SK-N-SH (cell line): ENCODE results near the gene LRP1-AS. TPM values are rescaled to one million over a fixed set of nuclear protein-coding genes. Genes with fewer than 3 reads are reported as not detected.

Experiments used
- CTCF ChIA-PET: fragments of 300-600, 350-600 bp; formaldehyde crosslinking; extraction: SDS; loops from one replicate; lab custom pipeline; 2021; lab: Yijun Ruan, JAX
- POLR2A ChIA-PET: fragments of 350-600 bp; sonication (Branson Sonifier 250); formaldehyde crosslinking; extraction: SDS; loops from one replicate; lab custom pipeline; 2020; ENCODE audit warnings: antibody characterized with exemption, inconsistent platforms; lab: Yijun Ruan, JAX
- DNase-seq: peaks from one replicate; pipeline ENCODE4 v3.0.0; 2012
- H2AFZ ChIP-seq: fragments of 200-600 bp; sonication (generic); 2 replicates; pipeline ENCODE4 v1.8.1; 2016; ENCODE audit warnings: antibody characterized with exemption, mild to moderate bottlenecking, low read depth
- H3F3A ChIP-seq: fragments of 200-600 bp; sonication (generic); replicated peaks from 2 replicates; pipeline ENCODE3; 2016; ENCODE audit warnings: antibody characterized with exemption, mild to moderate bottlenecking; ENCODE audit not compliant: insufficient read depth
- H3K27ac ChIP-seq, 2 experiments: fragments of 200-500 bp in 1 of 2; fragments of 200-600 bp in 1 of 2; sonication (Bioruptor generic) in 1 of 2; sonication (generic), shearing (Covaris generic) in 1 of 2; 2 replicates each; pipeline versions ENCODE4 v1.5.1 to v1.6.1; 2014 to 2016; ENCODE audit warnings: low read depth in 2 of 2, inconsistent platforms in 1 of 2, low read length in 1 of 2, mild to moderate bottlenecking in 1 of 2, mixed read lengths in 1 of 2
- H3K27me3 ChIP-seq: fragments of 200-600 bp; sonication (generic), shearing (Covaris generic); 2 replicates; pipeline ENCODE4 v1.6.1; 2016; ENCODE audit warnings: mixed run types; ENCODE audit not compliant: insufficient read depth
- H3K36me3 ChIP-seq, 2 experiments: fragments of 200-500 bp in 1 of 2; fragments of 200-600 bp in 1 of 2; sonication (Bioruptor generic) in 1 of 2; sonication (generic) in 1 of 2; replicated peaks in 1 of 2; 2 replicates each; pipeline versions ENCODE3 to v1.5.1; 2014 to 2016; ENCODE audit warnings: low read length in 1 of 2, mild to moderate bottlenecking in 1 of 2; ENCODE audit not compliant: insufficient read depth in 2 of 2, control insufficient read depth in 1 of 2
- H3K4me1 ChIP-seq, 2 experiments: fragments of 200-500 bp in 1 of 2; fragments of 200-600 bp in 1 of 2; sonication (Bioruptor generic) in 1 of 2; sonication (generic), shearing (Covaris generic) in 1 of 2; 2 replicates each; pipeline versions ENCODE4 v1.5.1 to v1.6.1; 2014 to 2016; ENCODE audit warnings: low read depth in 1 of 2, low read length in 1 of 2, mixed run types in 1 of 2; ENCODE audit not compliant: insufficient read depth in 2 of 2, control insufficient read depth in 1 of 2
- H3K4me2 ChIP-seq: fragments of 200-600 bp; sonication (generic), shearing (Covaris generic); 2 replicates; pipeline ENCODE4 v1.6.1; 2017; ENCODE audit warnings: mixed run types
- H3K4me3 ChIP-seq, 2 experiments: fragments of 200-500 bp in 1 of 2; fragments of 200-600 bp in 1 of 2; sonication (Bioruptor generic) in 1 of 2; sonication (generic), shearing (Covaris generic) in 1 of 2; 2 replicates each; pipeline versions ENCODE4 v1.5.1 to v1.8.1; 2014 to 2016; ENCODE audit warnings: low read depth in 2 of 2, inconsistent platforms in 1 of 2, low read length in 1 of 2, mild to moderate bottlenecking in 1 of 2, mixed read lengths in 1 of 2, moderate library complexity in 1 of 2
- H3K79me2 ChIP-seq: fragments of 200-600 bp; sonication (generic); 2 replicates; pipeline ENCODE4 v1.8.1; 2017; ENCODE audit warnings: mild to moderate bottlenecking; ENCODE audit not compliant: insufficient read depth
- H3K9ac ChIP-seq: fragments of 200-600 bp; sonication (generic); 2 replicates; pipeline ENCODE4 v1.6.1; 2017; ENCODE audit warnings: mixed run types
- H3K9me2 ChIP-seq: fragments of 200-600 bp; sonication (generic); 2 replicates; pipeline ENCODE4 v1.6.1; 2017; ENCODE audit warnings: mixed run types
- H3K9me3 ChIP-seq: fragments of 200-600 bp; sonication (generic); 2 replicates; pipeline ENCODE4 v1.6.1; 2017; ENCODE audit warnings: mixed run types, mild to moderate bottlenecking, moderate library complexity
- H4K20me1 ChIP-seq: fragments of 200-600 bp; sonication (generic); 2 replicates; pipeline ENCODE4 v1.6.1; 2017; ENCODE audit warnings: mild to moderate bottlenecking, mixed run types; ENCODE audit not compliant: insufficient read depth
- CTCF ChIP-seq: fragments of 200-600 bp; sonication (generic); IDR thresholded peaks from 2 replicates; pipeline ENCODE4 v1.6.1; 2017; ENCODE audit warnings: antibody characterized with exemption, mild to moderate bottlenecking, moderate library complexity
- EP300 ChIP-seq, 2 experiments: IDR thresholded peaks; 2 replicates each; pipeline versions ENCODE4 v1.4.0 to v1.6.1; 2012; ENCODE audit warnings: borderline replicate concordance in 1 of 2, low read depth in 1 of 2, low read length in 1 of 2
- EZH2phosphoT487 ChIP-seq: fragments of 200-600 bp; sonication (generic); IDR thresholded peaks from 2 replicates; pipeline ENCODE4 v1.6.1; 2017; ENCODE audit warnings: low read depth, mixed run types, mild to moderate bottlenecking, antibody characterized with exemption, moderate library complexity, borderline replicate concordance
- FOXJ3 ChIP-seq: sonication (generic); formaldehyde crosslinking; IDR thresholded peaks from 2 replicates; pipeline ENCODE4 v1.5.1; 2020; ENCODE audit warnings: mild to moderate bottlenecking, missing genetic modification reagents
- GABPA ChIP-seq: IDR thresholded peaks from 2 replicates; pipeline ENCODE4 v1.4.0; 2012; ENCODE audit warnings: low read depth, mild to moderate bottlenecking
- GATA2 ChIP-seq: sonication (generic); formaldehyde crosslinking; IDR thresholded peaks from 2 replicates; pipeline ENCODE4 v1.5.0; 2020; ENCODE audit warnings: mild to moderate bottlenecking, missing genetic modification reagents
- MAX ChIP-seq: IDR thresholded peaks from 2 replicates; pipeline ENCODE4 v1.4.0; 2012; ENCODE audit warnings: low read depth
- MEF2A ChIP-seq: IDR thresholded peaks from 2 replicates; pipeline ENCODE4 v1.4.0; 2012; ENCODE audit warnings: low read depth, borderline replicate concordance
- MXI1 ChIP-seq: IDR thresholded peaks from 2 replicates; pipeline ENCODE4 v1.6.1; 2012; ENCODE audit warnings: mild to moderate bottlenecking, low read depth, low read length, improper control_type of control experiment
- NFIC ChIP-seq: IDR thresholded peaks from 2 replicates; pipeline ENCODE4 v1.4.0; 2012; ENCODE audit warnings: borderline replicate concordance
- PBX3 ChIP-seq: IDR thresholded peaks from 2 replicates; pipeline ENCODE4; 2012
- RAD21 ChIP-seq: IDR thresholded peaks from 2 replicates; pipeline ENCODE4 v1.6.1; 2012; ENCODE audit warnings: mild to moderate bottlenecking, low read length
- RXRA ChIP-seq: IDR thresholded peaks from 2 replicates; pipeline ENCODE4 v1.4.0; 2012; ENCODE audit warnings: low read depth, mild to moderate bottlenecking, borderline replicate concordance
- SMC3 ChIP-seq: IDR thresholded peaks from 2 replicates; pipeline ENCODE4 v1.6.1; 2012; ENCODE audit warnings: low read depth, low read length, improper control_type of control experiment
- YY1 ChIP-seq: IDR thresholded peaks from 2 replicates; pipeline ENCODE4 v1.4.0; 2012; ENCODE audit warnings: low read depth, mild to moderate bottlenecking
- WGBS: methylation state at CpG from one replicate; pipeline ENCODE4 v1.1.6; 2017; ENCODE audit warnings: low lambda C conversion rate; 5-methylcytosine and 5-hydroxymethylcytosine counted together
- polyA plus RNA-seq, 3 experiments: library from polyadenylated mRNA; depleted of rRNA; stranded (reverse); fragments of >200 nt; gene quantifications; 2 replicates each; pipeline ENCODE4 v1.2.3, GENCODE V29; 2012

LRP1-AS gene
- polyA plus RNA-seq, 1 of the 3 experiments (the other 2 are of a cell fraction): not detected

- H3K36me3 ChIP-seq: no peaks in the 10 kb centered on the region
- peak overlapping the region in 1 of 2 experiments; percentile 88; a peak in 2 of 4 replicates for H3K27ac ChIP-seq
- ChIA-PET CTCF (interaction anchor here (0.8 to 23.5 kb wide), 12 partner anchors 12 to 114 kb away, joined by 3 to 643 read pairs (median 8); partner anchors contain the start of genes LRP1-AS and STAT6), POLR2A (interaction anchor here (2.3 to 3.4 kb wide), 2 partner anchors 13 to 45 kb away, joined by 4 to 23 read pairs; no protein-coding TSS in a partner anchor)
- peaks cover 35 to 53% of the 10 kb centered on the region in 2 experiments for H3K4me1 ChIP-seq
- no peaks in the 10 kb centered on the region for H3K9me2 ChIP-seq
- H3K9ac ChIP-seq: peak overlapping the region; percentile 80
- peaks cover 34% of the 10 kb centered on the region for H4K20me1 ChIP-seq
- H3F3A ChIP-seq: peaks cover 5% of the 10 kb centered on the region
- peak; percentile 66 for DNase-seq
- peaks cover 55% of the 10 kb centered on the region for H3K79me2 ChIP-seq
- WGBS: 18% methylated on average over 9 of the region's 12 CpGs
- peak overlapping the region; percentile 87 to 96 for H3K4me3 ChIP-seq
- H2AFZ ChIP-seq: peak overlapping the region; percentile 38; the same call in 1 of the 2 replicates
- TF ChIP-seq EZH2phosphoT487 (no peak), MXI1 (no peak), PBX3 (no peak), NFIC (no peak), SMC3 (no peak), GABPA (no peak), MAX (no peak), FOXJ3 (CRISPR knock-in tag) (no peak), YY1 (no peak), RXRA (no peak), RAD21 (no peak), EP300 (IDR thresholded peaks at IDR 0.05; ENCODE audit: borderline replicate concordance in 1 of 2, low read depth in 1 of 2, low read length in 1 of 2) (no peak), CTCF (no peak), GATA2 (CRISPR knock-in tag) (no peak), MEF2A (no peak)
- peak overlapping the region; percentile 99 for H3K4me2 ChIP-seq
- no peaks in the 10 kb centered on the region for H3K27me3 ChIP-seq
- no peaks in the 10 kb centered on the region for H3K9me3 ChIP-seq
Observed at GRCh38 chr12:57129321-57129842, 18.0 kb downstream of the LRP1-AS start.
